OCI-LY1 (cell line): ENCODE data around the gene CDC14B.

Source experiments
- EZH2 ChIP-seq: fragments of 200-600 bp; sonication (generic), shearing (Covaris generic); IDR thresholded peaks from 2 replicates; pipeline ENCODE4 v1.8.0; 2017; ENCODE audit warnings: borderline replicate concordance, mixed run types, mild to moderate bottlenecking, antibody characterized with exemption, low read length, moderate library complexity, mixed read lengths
- TF ChIP-seq, protein P1 (sequence below): fragments of 200-600 bp; sonication (generic), shearing (Covaris generic); IDR thresholded peaks from 2 replicates; pipeline ENCODE4 v1.5.1; 2017; ENCODE audit warnings: mild to moderate bottlenecking, antibody characterized with exemption, low read length, moderate library complexity, mixed read lengths

DNA sequence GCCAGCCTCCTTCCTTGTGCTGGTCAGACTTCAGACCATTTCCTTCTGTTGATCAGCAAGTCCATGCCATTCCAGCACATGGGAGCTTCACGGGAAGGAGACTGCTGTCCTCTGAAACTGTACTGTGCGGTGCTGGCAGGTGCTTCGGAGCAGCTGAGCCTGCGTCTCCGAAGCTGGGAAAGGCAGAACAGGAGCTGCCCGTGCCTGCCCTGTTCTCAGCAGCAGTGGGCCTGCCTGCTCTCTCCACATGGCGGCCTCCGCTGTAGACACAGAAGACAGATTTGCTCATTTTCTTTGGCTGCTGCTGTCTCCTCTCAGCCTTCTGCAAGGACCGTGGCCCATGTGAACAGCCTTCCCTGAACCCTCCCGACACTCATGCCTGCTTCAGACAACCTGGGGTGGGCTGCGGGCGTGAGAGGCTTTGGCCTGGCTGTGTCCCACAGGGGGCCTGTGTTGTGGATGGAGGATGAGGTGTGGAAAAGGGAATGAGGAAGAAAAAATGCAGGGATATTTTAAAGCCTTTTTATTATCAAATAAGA, 126.6 kb downstream of the CDC14B start:
- TF ChIP-seq, protein P1, sequence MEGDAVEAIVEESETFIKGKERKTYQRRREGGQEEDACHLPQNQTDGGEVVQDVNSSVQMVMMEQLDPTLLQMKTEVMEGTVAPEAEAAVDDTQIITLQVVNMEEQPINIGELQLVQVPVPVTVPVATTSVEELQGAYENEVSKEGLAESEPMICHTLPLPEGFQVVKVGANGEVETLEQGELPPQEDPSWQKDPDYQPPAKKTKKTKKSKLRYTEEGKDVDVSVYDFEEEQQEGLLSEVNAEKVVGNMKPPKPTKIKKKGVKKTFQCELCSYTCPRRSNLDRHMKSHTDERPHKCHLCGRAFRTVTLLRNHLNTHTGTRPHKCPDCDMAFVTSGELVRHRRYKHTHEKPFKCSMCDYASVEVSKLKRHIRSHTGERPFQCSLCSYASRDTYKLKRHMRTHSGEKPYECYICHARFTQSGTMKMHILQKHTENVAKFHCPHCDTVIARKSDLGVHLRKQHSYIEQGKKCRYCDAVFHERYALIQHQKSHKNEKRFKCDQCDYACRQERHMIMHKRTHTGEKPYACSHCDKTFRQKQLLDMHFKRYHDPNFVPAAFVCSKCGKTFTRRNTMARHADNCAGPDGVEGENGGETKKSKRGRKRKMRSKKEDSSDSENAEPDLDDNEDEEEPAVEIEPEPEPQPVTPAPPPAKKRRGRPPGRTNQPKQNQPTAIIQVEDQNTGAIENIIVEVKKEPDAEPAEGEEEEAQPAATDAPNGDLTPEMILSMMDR: no peak
- no peak for TF ChIP-seq EZH2
